Measurements from ENCODE around the gene ABCC1.

GRCh38 chr16:15970743-15971439 is 21.5 kb downstream of the ABCC1 start:
- TF ChIP-seq CTCF (conservative IDR thresholded peaks at IDR 0.05) = no peak
- TF ChIP-seq EZH2 (IDR thresholded peaks at IDR 0.05; ENCODE audit: low read depth) = no peak
